22Rv1 (cell line): ENCODE data around the gene SP140.

Experiments
- ZFX ChIP-seq: fragments of 450-650 bp; IDR thresholded peaks from 2 replicates; pipeline ENCODE4 v1.6.1; 2017; ENCODE audit warnings: antibody characterized with exemption, borderline replicate concordance
- TF ChIP-seq, protein P1 (sequence below): fragments of 450-650 bp; IDR thresholded peaks from 2 replicates; pipeline ENCODE4 v1.5.1; 2017; ENCODE audit warnings: mild to moderate bottlenecking

DNA sequence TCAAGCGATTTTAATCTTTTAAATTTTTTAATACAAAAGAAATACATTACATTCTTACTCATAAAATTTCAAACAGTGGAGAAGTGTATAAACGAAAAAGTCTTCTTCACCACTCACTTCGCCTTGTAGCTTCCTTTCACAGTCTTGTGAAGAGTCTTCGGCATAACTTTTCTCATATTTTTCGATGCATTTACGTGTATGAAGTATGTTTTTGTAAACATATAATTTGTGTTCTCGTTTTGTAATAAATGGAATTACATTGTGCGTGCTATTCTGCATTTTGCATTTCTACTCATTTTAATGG is 102.6 kb downstream of the SP140 start:
- TF ChIP-seq, protein P1, sequence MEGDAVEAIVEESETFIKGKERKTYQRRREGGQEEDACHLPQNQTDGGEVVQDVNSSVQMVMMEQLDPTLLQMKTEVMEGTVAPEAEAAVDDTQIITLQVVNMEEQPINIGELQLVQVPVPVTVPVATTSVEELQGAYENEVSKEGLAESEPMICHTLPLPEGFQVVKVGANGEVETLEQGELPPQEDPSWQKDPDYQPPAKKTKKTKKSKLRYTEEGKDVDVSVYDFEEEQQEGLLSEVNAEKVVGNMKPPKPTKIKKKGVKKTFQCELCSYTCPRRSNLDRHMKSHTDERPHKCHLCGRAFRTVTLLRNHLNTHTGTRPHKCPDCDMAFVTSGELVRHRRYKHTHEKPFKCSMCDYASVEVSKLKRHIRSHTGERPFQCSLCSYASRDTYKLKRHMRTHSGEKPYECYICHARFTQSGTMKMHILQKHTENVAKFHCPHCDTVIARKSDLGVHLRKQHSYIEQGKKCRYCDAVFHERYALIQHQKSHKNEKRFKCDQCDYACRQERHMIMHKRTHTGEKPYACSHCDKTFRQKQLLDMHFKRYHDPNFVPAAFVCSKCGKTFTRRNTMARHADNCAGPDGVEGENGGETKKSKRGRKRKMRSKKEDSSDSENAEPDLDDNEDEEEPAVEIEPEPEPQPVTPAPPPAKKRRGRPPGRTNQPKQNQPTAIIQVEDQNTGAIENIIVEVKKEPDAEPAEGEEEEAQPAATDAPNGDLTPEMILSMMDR = no peak
- no peak for TF ChIP-seq ZFX
